ENCODE data around the gene EXTL2.

The EXTL2 gene

GRCh38 chr1:100883963-100884362 lies 10.7 kb downstream of the EXTL2 start:
- no peak for TF ChIP-seq CTCF (IDR thresholded peaks at IDR 0.05)
- no peaks in the 10 kb centered on the region for H3K9me3 ChIP-seq
- H3K4me1 ChIP-seq, result no peaks in the 10 kb centered on the region
- H3K27me3 ChIP-seq, result no peaks in the 10 kb centered on the region
- no peak for DNase-seq
- H3K36me3 ChIP-seq, result no peaks in the 10 kb centered on the region
- intact Hi-C loops (cut with DNase I; ENCODE audit: low total_unique reads), result no loop called here
- H3K4me3 ChIP-seq, result no peak overlapping the region
- no peak overlapping the region for H3K27ac ChIP-seq

- Histone ChIP-seq H3K27ac (no peak overlapping the region), H3K27me3 (no peaks in the 10 kb centered on the region), H3K36me3 (peaks cover 0 to 1% (median 0%) of the 10 kb centered on the region in 3 donors), H3K4me3 (no peak overlapping the region), H3K4me1 (no peaks in the 10 kb centered on the region), H3K9me3 (no peaks in the 10 kb centered on the region)
- DNase-seq, result no peak
- intact Hi-C loops (cut with DNase I; ENCODE audit: low total_unique reads), result no loop called here
- no peak for TF ChIP-seq CTCF (IDR thresholded peaks at IDR 0.05)
These were observed 11.9 kb downstream of the EXTL2 start for GRCh38 chr1:100882698-100883097.

- H3K4me3 ChIP-seq, result no peak overlapping the region
- H3K27ac ChIP-seq, result no peak overlapping the region
- no peak for TF ChIP-seq CTCF (IDR thresholded peaks at IDR 0.05)
- H3K4me1 ChIP-seq, result no peaks in the 10 kb centered on the region
- intact Hi-C loops (cut with DNase I; ENCODE audit: low total_unique reads), result no loop called here
- no peaks in the 10 kb centered on the region for H3K9me3 ChIP-seq
- peaks cover 0 to 11% (median 9%) of the 10 kb centered on the region in 3 donors for H3K36me3 ChIP-seq
- no peaks in the 10 kb centered on the region for H3K27me3 ChIP-seq
- DNase-seq, result no peak
These were observed 13.0 kb downstream of the EXTL2 start for GRCh38 chr1:100881687-100882086.

- Histone ChIP-seq H3K4me1 (no peaks in the 10 kb centered on the region), H3K4me3 (no peak overlapping the region), H3K36me3 (peaks cover 0 to 11% (median 9%) of the 10 kb centered on the region in 3 donors), H3K27me3 (no peaks in the 10 kb centered on the region), H3K27ac (no peak overlapping the region), H3K9me3 (no peaks in the 10 kb centered on the region)
- no peak for TF ChIP-seq CTCF (IDR thresholded peaks at IDR 0.05)
- DNase-seq, result no peak
- intact Hi-C loops (cut with DNase I; ENCODE audit: low total_unique reads), result no loop called here
These were observed 15.2 kb downstream of the EXTL2 start for GRCh38 chr1:100879422-100879821.

GRCh38 chr1:100876291-100876690 lies 18.4 kb downstream of the EXTL2 start:
- no peaks in the 10 kb centered on the region for H3K4me1 ChIP-seq
- no peaks in the 10 kb centered on the region for H3K27me3 ChIP-seq
- TF ChIP-seq CTCF (IDR thresholded peaks at IDR 0.05), result no peak
- intact Hi-C loops (cut with DNase I; ENCODE audit: low total_unique reads), result no loop called here
- no peak for DNase-seq
- peaks cover 0 to 11% (median 9%) of the 10 kb centered on the region in 3 donors for H3K36me3 ChIP-seq
- H3K9me3 ChIP-seq, result no peaks in the 10 kb centered on the region
- H3K4me3 ChIP-seq, result no peak overlapping the region
- H3K27ac ChIP-seq, result no peak overlapping the region

- no peak overlapping the region for H3K27ac ChIP-seq
- H3K27me3 ChIP-seq, result no peaks in the 10 kb centered on the region
- no peak overlapping the region for H3K4me3 ChIP-seq
- no peak for TF ChIP-seq CTCF (IDR thresholded peaks at IDR 0.05)
- no peaks in the 10 kb centered on the region for H3K9me3 ChIP-seq
- H3K36me3 ChIP-seq, result peaks cover 0 to 11% (median 9%) of the 10 kb centered on the region in 3 donors
- no peaks in the 10 kb centered on the region for H3K4me1 ChIP-seq
- intact Hi-C loops (cut with DNase I; ENCODE audit: low total_unique reads), result no loop called here
- no peak for DNase-seq
These were observed 19.4 kb downstream of the EXTL2 start for GRCh38 chr1:100875228-100875627.
